Measurements from ENCODE around the gene PTPRN2. TPM values are rescaled to one million over a fixed set of nuclear protein-coding genes. Genes with fewer than 3 reads are reported as not detected.

The PTPRN2 gene
- total and polyA plus RNA-seq, 2 of the 8 experiments (the other 6 are each of a cell fraction or from before 2014, with no cell fraction given) = 2.6 to 4.5 TPM

DNA sequence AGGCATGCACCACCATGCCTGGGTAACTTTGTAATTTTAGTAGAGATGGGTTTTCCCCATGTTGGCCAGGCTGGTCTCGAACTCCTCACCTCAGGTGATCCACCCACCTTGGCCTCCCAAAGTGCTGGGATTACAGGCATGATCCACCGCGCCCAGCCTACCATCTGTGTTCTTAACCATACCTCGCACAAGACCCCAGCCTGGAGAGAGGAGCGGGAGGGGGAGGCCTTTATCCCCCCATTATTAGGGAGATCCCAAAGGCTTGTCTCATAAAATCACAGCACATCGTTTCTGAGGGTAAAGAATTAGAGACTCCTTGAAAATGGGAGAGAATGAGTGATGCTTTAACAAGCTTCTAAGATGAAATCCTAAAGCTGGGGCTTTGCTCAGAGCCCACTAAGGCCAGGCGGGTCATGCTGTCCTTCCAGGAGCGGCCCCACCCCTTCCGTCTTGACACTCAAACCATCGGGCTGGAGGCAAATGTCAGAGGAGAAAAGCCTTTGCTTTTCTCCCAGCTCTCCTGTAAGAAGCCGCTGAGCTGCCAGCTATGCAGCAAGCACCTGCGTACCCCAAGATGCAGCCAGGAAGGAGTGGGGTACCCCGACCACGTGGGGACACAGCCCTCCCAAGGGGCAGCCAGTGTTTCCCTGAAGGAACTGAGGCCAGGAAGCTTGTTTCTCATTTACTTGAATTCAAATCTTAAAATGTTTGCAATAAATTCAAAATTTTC, 339.7 kb downstream of the PTPRN2 start:
- DNase-seq (ENCODE audit: low read depth in 1 of 2, low spot score in 2 of 2) = no peak
- CTCF ChIA-PET (ENCODE audit: partially characterized antibody) = no interaction called here
- Histone ChIP-seq H4K91ac (replicated peaks; ENCODE audit: insufficient read length, low read length) (no peak overlapping the region), H3K4me1 (replicated peaks in 1 of 4; ENCODE audit: control insufficient read depth in 3 of 4, insufficient read depth in 4 of 4, low read length in 3 of 4) (no peaks in the 10 kb centered on the region; a peak in 1 of 7 replicates), H3K14ac (ENCODE audit: insufficient read length) (no peak overlapping the region), H3K4me3 (ENCODE audit: extremely low read depth in 1 of 4, insufficient read depth in 2 of 4, low read depth in 3 of 4, low read length in 4 of 4) (no peak overlapping the region), H4K20me1 (replicated peaks in 1 of 2; ENCODE audit: control insufficient read depth in 1 of 2, insufficient read depth in 2 of 2, low read length in 2 of 2) (peaks cover 0 to 8% of the 10 kb centered on the region in 2 experiments), H2BK5ac (ENCODE audit: low read depth, low read length) (no peak overlapping the region), H3K9me3 (ENCODE audit: insufficient read depth in 2 of 2, low read depth in 1 of 2, low read length in 1 of 2) (peaks cover 30 to 63% of the 10 kb centered on the region in 2 experiments), H3K4me2 (ENCODE audit: insufficient read depth in 1 of 2, low read depth in 2 of 2, low read length in 2 of 2) (no peak overlapping the region), H4K5ac (ENCODE audit: insufficient read length, low read depth, low read length) (no peak overlapping the region), H3K27me3 (replicated peaks in 1 of 4; ENCODE audit: control insufficient read depth in 3 of 4, extremely low read depth in 1 of 4, insufficient read depth in 3 of 4, low read length in 3 of 4) (no peaks in the 10 kb centered on the region), H3K27ac (ENCODE audit: low read depth, low read length) (no peak overlapping the region), H3K79me2 (ENCODE audit: control insufficient read depth in 1 of 2, insufficient read depth in 2 of 2, low read length in 2 of 2) (no peaks in the 10 kb centered on the region), H3K4ac (replicated peaks; ENCODE audit: insufficient read length, low read depth, low read length) (no peak overlapping the region), H2BK12ac (ENCODE audit: low read depth, low read length) (no peak overlapping the region), H2AFZ (ENCODE audit: low read length) (no peak overlapping the region), H3K79me1 (ENCODE audit: low read depth, low read length) (peaks cover 2% of the 10 kb centered on the region; the same call in 1 of the 2 replicates), H2AK5ac (ENCODE audit: low read depth, low read length) (no peak overlapping the region), H2BK120ac (replicated peaks; ENCODE audit: low read depth, low read length) (no peak overlapping the region), H3K18ac (ENCODE audit: extremely low read depth, low read length) (no peak overlapping the region), H3K23ac (ENCODE audit: insufficient read length) (no peak overlapping the region), H3K23me2 (ENCODE audit: low read depth, low read length) (peaks cover 10% of the 10 kb centered on the region), H3K36me3 (ENCODE audit: control insufficient read depth in 2 of 4, insufficient read depth in 4 of 4, low read length in 3 of 4) (no peaks in the 10 kb centered on the region; a peak in 1 of 8 replicates), H2BK15ac (ENCODE audit: low read length) (no peak overlapping the region), H2BK20ac (ENCODE audit: low read length) (no peak overlapping the region), H3K56ac (replicated peaks; ENCODE audit: insufficient read length, low read depth, low read length) (no peak overlapping the region), H3K9ac (replicated peaks in 1 of 4; ENCODE audit: extremely low read depth in 1 of 4, low read depth in 3 of 4, low read length in 3 of 4) (no peak overlapping the region), H4K8ac (ENCODE audit: extremely low read depth, insufficient read depth, low read length) (no peak overlapping the region)
- POLR2A ChIA-PET (ENCODE audit: partially characterized antibody) = no interaction called here
- TF ChIP-seq KDM4A (IDR thresholded peaks at IDR 0.05; ENCODE audit: low read depth, low read length, severe bottlenecking) (no peak), HDAC2 (IDR thresholded peaks at IDR 0.05; ENCODE audit: borderline replicate concordance in 1 of 2, low read depth in 2 of 2, low read length in 2 of 2) (no peak), JUN (IDR thresholded peaks at IDR 0.05; ENCODE audit: low read depth, low read length) (no peak)
- TF ChIP-seq, protein P1, sequence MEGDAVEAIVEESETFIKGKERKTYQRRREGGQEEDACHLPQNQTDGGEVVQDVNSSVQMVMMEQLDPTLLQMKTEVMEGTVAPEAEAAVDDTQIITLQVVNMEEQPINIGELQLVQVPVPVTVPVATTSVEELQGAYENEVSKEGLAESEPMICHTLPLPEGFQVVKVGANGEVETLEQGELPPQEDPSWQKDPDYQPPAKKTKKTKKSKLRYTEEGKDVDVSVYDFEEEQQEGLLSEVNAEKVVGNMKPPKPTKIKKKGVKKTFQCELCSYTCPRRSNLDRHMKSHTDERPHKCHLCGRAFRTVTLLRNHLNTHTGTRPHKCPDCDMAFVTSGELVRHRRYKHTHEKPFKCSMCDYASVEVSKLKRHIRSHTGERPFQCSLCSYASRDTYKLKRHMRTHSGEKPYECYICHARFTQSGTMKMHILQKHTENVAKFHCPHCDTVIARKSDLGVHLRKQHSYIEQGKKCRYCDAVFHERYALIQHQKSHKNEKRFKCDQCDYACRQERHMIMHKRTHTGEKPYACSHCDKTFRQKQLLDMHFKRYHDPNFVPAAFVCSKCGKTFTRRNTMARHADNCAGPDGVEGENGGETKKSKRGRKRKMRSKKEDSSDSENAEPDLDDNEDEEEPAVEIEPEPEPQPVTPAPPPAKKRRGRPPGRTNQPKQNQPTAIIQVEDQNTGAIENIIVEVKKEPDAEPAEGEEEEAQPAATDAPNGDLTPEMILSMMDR (IDR thresholded peaks at IDR 0.05; ENCODE audit: control extremely low read depth in 1 of 3, insufficient read depth in 1 of 3, low read depth in 1 of 3, low read length in 3 of 3) = no peak
- 85% methylated on average over 13 of the region's 14 CpGs; no CpG with 5 or more reads in 1 of the 2 experiments for WGBS, 2 experiments (ENCODE audit: extremely low coverage in 1 of 2, insufficient coverage in 1 of 2, insufficient read length in 1 of 2, insufficient replicate concordance in 2 of 2, low coverage in 1 of 2, low lambda C conversion rate in 2 of 2, missing lambda C conversion rate in 1 of 2)
- FAIRE-seq = no peak

Data from H1 (cell line).